Duodenal mucosa (tissue), 2 donors: ENCODE data around the gene COL13A1.

Experiments
- H3K27ac ChIP-seq: one replicate; pipeline ENCODE4 v1.7.0; 2013; ENCODE audit warnings: low read depth, low read length
- H3K27me3 ChIP-seq, 2 donors: one replicate each; pipeline ENCODE4 v1.7.0; 2013; ENCODE audit warnings: low read length in 2 of 2, control low read depth in 1 of 2; ENCODE audit not compliant: insufficient read depth in 2 of 2, control insufficient read depth in 1 of 2
- H3K36me3 ChIP-seq, 2 donors: one replicate each; pipeline ENCODE4 v1.7.0; 2013; ENCODE audit warnings: low read length in 2 of 2, control low read depth in 1 of 2; ENCODE audit not compliant: insufficient read depth in 2 of 2, control insufficient read depth in 1 of 2
- H3K4me1 ChIP-seq, 2 donors: one replicate each; pipeline ENCODE4 v1.7.0; 2013; ENCODE audit warnings: low read length in 2 of 2, control low read depth in 1 of 2; ENCODE audit not compliant: insufficient read depth in 2 of 2, control insufficient read depth in 1 of 2
- H3K4me3 ChIP-seq, 2 donors: one replicate each; pipeline ENCODE4 v1.7.0; 2013; ENCODE audit warnings: low read length in 2 of 2, low read depth in 1 of 2
- H3K9ac ChIP-seq, 2 donors: one replicate each; pipeline ENCODE4 v1.7.0; 2013; ENCODE audit warnings: low read length in 2 of 2, low read depth in 1 of 2
- H3K9me3 ChIP-seq, 2 donors: one replicate each; pipeline ENCODE4 v1.7.0; 2013; ENCODE audit warnings: low read length in 2 of 2, control low read depth in 1 of 2; ENCODE audit not compliant: control insufficient read depth in 1 of 2

Gene COL13A1

DNA sequence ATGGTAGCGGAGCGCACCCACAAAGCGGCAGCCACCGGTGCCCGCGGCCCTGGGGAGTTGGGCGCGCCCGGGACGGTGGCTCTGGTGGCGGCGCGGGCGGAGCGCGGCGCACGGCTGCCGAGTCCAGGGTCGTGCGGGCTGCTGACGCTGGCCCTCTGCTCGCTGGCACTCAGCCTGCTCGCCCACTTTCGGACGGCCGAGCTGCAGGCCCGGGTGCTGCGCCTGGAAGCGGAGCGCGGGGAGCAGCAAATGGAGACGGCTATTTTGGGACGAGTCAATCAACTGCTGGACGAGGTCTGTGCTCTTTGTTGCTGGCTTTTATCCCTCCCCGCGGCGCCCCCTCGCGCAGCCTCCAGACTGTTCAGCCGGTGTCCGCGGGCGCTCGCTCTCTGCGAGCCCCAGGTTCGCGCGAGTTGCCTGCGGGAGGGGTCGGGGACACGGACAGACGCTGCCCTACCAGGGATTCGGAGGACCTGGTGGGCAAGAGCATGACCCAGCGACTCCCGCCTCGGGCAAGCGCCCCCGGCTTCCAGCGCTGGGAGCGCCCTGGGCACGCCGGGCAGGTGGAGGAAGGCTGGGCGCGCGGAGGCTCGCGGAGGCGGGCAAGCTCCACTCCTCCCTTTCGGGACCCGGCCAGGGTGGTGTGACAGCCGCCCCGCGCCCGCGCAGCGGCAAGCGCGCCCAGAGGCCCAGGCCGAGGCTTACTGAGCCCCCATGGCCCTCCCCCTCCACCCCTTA lies 887 bp downstream of the COL13A1 start:
- Histone ChIP-seq H3K9ac (peak overlapping the region in 1 of 2 donors; percentile 3), H3K27ac (no peak overlapping the region), H3K4me1 (peaks cover 0 to 11% of the 10 kb centered on the region in 2 donors), H3K27me3 (peaks cover 20 to 28% of the 10 kb centered on the region in 2 donors), H3K36me3 (no peaks in the 10 kb centered on the region), H3K9me3 (no peaks in the 10 kb centered on the region), H3K4me3 (peak overlapping the region; percentile 50 to 58)

DNA sequence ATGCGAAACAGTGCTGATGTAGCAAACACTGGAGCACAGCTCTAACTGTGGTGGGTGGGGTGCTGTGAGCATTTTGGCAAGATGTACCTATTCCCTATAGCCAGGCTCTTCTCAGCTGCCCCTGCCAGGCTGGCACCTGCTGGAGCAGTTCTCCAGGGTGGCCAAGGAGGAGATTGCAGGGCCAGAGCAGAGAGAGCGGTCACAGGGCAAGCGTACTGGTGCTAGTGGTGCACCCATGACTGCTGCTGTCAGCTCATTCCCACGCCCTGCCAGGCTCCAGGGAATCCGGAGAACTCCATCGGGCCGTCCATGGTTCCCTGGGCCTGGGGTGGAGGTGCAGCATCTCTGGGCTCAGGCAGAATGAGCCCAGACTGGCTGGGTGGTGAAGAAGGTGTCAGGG lies 2.1 kb downstream of the COL13A1 start:
- Histone ChIP-seq H3K9me3 (no peaks in the 10 kb centered on the region), H3K4me3 (no peak overlapping the region), H3K9ac (no peak overlapping the region), H3K27me3 (peaks cover 20 to 28% of the 10 kb centered on the region in 2 donors), H3K36me3 (no peaks in the 10 kb centered on the region), H3K27ac (no peak overlapping the region), H3K4me1 (peaks cover 0 to 11% of the 10 kb centered on the region in 2 donors)

DNA sequence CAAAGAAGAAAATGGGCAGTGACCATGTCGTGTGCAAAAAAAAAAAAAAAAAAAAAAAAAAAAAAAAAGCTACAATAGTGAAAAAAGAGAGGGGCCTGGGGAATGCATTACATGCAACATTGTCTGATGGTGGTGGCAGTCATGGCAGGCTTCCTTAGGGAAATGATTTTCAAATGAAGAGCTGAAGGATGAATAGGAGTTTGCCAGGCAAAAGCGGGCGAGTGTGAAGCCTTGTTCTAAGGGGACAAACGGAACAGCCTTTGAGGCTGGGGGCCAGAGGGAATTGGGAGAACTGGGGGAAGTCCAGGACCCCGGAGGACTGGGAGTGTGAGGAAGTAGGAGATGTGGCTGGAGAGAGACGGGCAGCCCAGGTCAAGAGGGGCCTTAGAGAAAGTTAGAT lies 3.1 kb downstream of the COL13A1 start:
- H3K9me3 ChIP-seq, result no peaks in the 10 kb centered on the region
- peaks cover 20 to 28% of the 10 kb centered on the region in 2 donors for H3K27me3 ChIP-seq
- no peak overlapping the region for H3K9ac ChIP-seq
- H3K4me3 ChIP-seq, result no peak overlapping the region
- H3K4me1 ChIP-seq, result peaks cover 0 to 11% of the 10 kb centered on the region in 2 donors
- no peak overlapping the region for H3K27ac ChIP-seq
- H3K36me3 ChIP-seq, result no peaks in the 10 kb centered on the region

DNA sequence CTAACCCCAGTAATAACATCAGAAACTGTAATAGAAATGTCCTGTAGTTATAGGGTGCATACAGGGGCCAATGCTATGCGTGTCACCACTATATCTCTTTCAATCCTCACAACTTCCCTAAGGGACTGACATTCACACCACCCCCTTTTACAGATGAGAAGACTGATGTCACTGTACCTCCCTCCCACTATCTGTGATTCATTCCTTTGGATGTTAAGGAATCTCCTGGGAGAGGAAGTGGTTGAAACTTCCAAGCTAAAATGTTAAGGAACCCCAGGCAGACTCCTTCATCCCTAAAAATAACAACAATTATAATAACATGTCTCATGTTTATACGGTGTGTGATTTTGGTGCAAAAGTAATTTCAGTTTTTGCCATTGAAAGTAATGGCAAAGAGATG lies 5.4 kb downstream of the COL13A1 start:
- no peak overlapping the region for H3K4me3 ChIP-seq
- H3K9me3 ChIP-seq, result no peaks in the 10 kb centered on the region
- no peak overlapping the region for H3K27ac ChIP-seq
- no peaks in the 10 kb centered on the region for H3K36me3 ChIP-seq
- peaks cover 13 to 16% of the 10 kb centered on the region in 2 donors for H3K27me3 ChIP-seq
- H3K4me1 ChIP-seq, result peaks cover 0 to 5% of the 10 kb centered on the region in 2 donors
- H3K9ac ChIP-seq, result no peak overlapping the region

DNA sequence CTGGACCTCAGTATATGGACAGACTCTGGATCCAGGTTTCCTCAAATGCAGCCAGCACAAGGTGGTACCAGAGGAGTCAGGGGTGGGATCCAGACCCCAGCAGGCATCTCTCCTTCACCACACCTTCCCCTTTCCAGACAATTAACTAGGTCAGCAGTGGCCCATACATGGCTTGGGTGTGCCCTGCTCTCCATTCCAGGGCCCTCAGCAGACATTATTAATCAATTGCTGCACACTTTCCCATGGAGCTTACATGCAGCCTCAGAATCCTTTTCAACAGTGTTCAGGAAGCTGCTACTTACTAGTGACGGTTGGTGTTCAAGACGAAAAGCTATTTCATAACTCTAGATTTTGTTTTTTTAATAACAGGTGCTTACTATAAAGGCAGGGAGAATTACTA lies 6.0 kb downstream of the COL13A1 start:
- Histone ChIP-seq H3K27me3 (peaks cover 13% of the 10 kb centered on the region in 2 donors), H3K27ac (no peak overlapping the region), H3K9ac (no peak overlapping the region), H3K36me3 (no peaks in the 10 kb centered on the region), H3K4me1 (peaks cover 0 to 2% of the 10 kb centered on the region in 2 donors), H3K4me3 (no peak overlapping the region), H3K9me3 (no peaks in the 10 kb centered on the region)

DNA sequence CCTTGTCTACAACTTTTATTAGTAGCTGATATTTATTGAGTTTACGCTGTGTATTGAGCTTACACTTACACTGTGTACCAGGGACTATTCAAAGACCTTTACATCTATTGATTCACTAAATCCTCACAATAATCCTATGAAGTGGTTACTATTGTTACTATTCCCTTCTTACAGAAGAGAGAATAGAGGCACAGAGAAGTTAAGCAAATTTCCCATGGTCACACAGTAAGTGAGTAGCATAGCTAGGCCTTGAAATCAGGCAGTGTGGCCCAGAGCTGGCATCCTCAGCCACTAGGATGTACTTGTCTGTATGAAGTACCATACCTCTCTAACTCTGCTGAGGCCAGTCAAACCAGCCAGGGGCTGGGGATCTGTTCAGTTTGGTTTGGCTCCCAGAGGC lies 7.6 kb downstream of the COL13A1 start:
- H3K4me3 ChIP-seq, result no peak overlapping the region
- H3K27ac ChIP-seq, result no peak overlapping the region
- H3K4me1 ChIP-seq, result no peaks in the 10 kb centered on the region
- H3K36me3 ChIP-seq, result no peaks in the 10 kb centered on the region
- no peaks in the 10 kb centered on the region for H3K9me3 ChIP-seq
- H3K27me3 ChIP-seq, result peaks cover 0 to under 1% of the 10 kb centered on the region in 2 donors
- no peak overlapping the region for H3K9ac ChIP-seq

DNA sequence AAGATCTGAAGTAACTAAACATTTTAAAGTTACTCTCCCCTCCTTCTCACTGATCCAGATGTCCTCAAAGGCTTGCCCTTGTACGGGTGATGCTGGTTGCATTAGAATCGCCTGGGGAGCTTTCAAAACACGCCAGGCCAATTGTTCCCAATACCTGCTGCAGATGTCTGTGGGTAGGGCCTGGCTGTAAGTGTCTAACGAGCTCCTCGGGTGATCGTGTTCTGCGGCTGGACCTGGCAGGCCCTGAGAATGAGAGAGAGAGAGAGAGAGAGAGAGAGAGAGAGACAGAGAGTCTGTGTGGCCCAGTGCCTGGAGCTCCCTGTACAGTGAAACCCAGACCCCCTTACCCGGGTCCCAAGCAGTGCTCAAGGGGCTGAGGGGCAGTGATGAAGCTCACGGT lies 8.4 kb downstream of the COL13A1 start:
- no peak overlapping the region for H3K9ac ChIP-seq

DNA sequence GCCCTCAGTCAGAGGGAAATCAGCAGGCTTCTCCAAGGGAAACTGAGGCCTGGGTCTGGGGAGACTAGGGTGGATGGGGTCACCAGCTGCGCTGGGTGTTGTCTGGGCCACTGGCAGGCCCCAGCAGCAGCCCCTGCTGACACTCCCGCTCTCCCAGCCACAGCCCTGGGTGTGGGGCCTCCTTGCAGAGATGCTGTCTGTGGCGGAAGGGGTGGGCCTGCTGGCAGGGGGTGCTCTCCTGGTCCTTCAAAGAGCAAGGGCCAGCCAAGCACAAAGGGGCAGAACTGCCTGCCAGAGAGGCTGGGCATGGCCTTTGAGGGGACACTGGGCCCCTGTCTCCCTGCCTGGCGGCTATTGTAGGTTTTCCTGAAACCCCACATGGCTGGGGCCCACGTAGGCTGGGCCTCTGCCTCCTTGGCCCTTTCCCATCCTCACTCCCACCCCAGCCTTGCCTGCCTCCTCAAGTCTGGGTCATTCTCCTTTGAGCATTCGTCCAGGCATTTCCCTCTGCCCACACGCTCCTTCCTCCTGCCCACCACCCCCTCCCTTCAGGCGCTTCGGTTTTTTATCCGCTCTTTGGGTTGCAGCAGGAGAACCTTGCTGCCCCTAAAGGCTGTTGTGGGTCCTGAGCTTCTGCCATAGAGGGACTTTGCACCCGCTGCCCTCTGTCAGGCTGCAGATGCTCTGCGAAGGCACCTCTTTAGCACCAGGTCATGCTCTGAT lies 9.1 kb downstream of the COL13A1 start:
- Histone ChIP-seq H3K9me3 (no peaks in the 10 kb centered on the region), H3K27me3 (no peaks in the 10 kb centered on the region), H3K27ac (no peak overlapping the region), H3K9ac (no peak overlapping the region), H3K36me3 (no peaks in the 10 kb centered on the region), H3K4me1 (no peaks in the 10 kb centered on the region), H3K4me3 (no peak overlapping the region)

More for the DNA sequence above, 8.4 kb downstream of the COL13A1 start:
- Histone ChIP-seq H3K27ac (no peak overlapping the region), H3K9me3 (no peaks in the 10 kb centered on the region), H3K4me3 (no peak overlapping the region), H3K27me3 (no peaks in the 10 kb centered on the region), H3K36me3 (no peaks in the 10 kb centered on the region), H3K4me1 (no peaks in the 10 kb centered on the region)

DNA sequence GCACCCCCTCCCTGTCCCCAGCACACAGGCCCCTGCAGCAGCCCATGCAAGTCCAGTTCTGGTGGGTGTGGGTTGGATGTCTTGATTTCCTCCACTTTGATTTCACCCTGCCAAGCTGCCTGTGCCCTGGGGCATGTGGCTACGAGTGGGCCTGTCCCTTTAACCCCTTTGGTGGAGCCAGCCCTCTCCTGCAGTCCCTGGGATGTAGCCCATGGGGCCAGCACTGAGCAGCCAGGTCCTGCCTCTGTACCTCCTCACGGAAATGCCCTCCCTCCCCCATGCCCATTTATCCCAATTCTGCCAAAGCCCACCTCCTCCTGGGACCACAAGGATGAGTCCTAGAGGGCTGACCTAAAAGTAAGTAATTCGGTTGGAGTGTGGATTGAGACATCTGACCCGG lies 11.9 kb downstream of the COL13A1 start:
- H3K9me3 ChIP-seq, result no peaks in the 10 kb centered on the region
- no peak overlapping the region for H3K9ac ChIP-seq
- no peaks in the 10 kb centered on the region for H3K27me3 ChIP-seq
- H3K36me3 ChIP-seq, result no peaks in the 10 kb centered on the region
- H3K4me3 ChIP-seq, result no peak overlapping the region
- H3K27ac ChIP-seq, result no peak overlapping the region
- H3K4me1 ChIP-seq, result peaks cover 4 to 6% of the 10 kb centered on the region in 2 donors

DNA sequence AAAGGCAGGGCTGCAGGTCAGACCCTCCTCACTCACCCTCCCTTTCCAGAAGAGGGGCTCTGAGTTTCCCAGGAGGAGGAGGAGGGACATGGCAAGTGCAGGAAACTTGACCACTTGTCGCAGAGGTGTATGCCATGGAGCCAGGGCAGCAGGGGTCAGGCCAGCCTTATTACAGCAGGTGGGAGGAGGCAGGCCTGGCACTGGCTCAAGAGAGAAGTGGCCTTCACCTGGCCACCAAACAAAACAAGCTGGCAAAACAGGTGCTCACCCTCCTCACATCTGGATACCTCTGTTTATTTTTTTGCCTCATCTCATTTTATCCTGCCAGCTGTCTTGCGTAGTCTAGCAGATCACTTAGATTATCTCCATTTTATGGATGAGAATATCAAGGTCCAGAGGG lies 12.5 kb downstream of the COL13A1 start:
- no peak overlapping the region for H3K27ac ChIP-seq
- no peak overlapping the region for H3K9ac ChIP-seq
- no peak overlapping the region for H3K4me3 ChIP-seq
- H3K36me3 ChIP-seq, result no peaks in the 10 kb centered on the region
- H3K4me1 ChIP-seq, result peaks cover 4 to 6% of the 10 kb centered on the region in 2 donors
- no peaks in the 10 kb centered on the region for H3K27me3 ChIP-seq
- H3K9me3 ChIP-seq, result no peaks in the 10 kb centered on the region
